ENCODE measurements around the gene CALHM5.

Gene CALHM5

GRCh38 chr6:116556065-116556464 lies 44.6 kb downstream of the CALHM5 start:
- no peak for DNase-seq

- DNase-seq, result no peak
Measured at GRCh38 chr6:116556814-116557415, 45.5 kb downstream of the CALHM5 start.

- no peak for DNase-seq
Measured at GRCh38 chr6:116557893-116558292, 46.5 kb downstream of the CALHM5 start.

- no peak for DNase-seq
Measured at GRCh38 chr6:116560130-116560529, 48.7 kb downstream of the CALHM5 start.

GRCh38 chr6:116561377-116562018 lies 50.1 kb downstream of the CALHM5 start:
- peak; percentile 75 for DNase-seq

- no peak for DNase-seq
Measured at GRCh38 chr6:116562019-116562403, 50.6 kb downstream of the CALHM5 start.

- no peak for DNase-seq
Measured at GRCh38 chr6:116562614-116563013, 51.2 kb downstream of the CALHM5 start.

- DNase-seq, result no peak
Measured at GRCh38 chr6:116563830-116564229, 52.4 kb downstream of the CALHM5 start.

GRCh38 chr6:116564311-116564710 lies 52.9 kb downstream of the CALHM5 start:
- no peak for DNase-seq

- no peak for DNase-seq
Measured at GRCh38 chr6:116564921-116565872, 53.8 kb downstream of the CALHM5 start.

- DNase-seq, result no peak
Measured at GRCh38 chr6:116568111-116568510, 56.7 kb downstream of the CALHM5 start.

GRCh38 chr6:116568821-116569755 lies 57.6 kb downstream of the CALHM5 start:
- no peak for DNase-seq

- peak; percentile 100 for DNase-seq
Measured at GRCh38 chr6:116570856-116571682, 59.6 kb downstream of the CALHM5 start, which contains the start of gene RWDD1. Gene RWDD1 (plus strand): TSS chr6:116571504. CDS start chr6:116571583, 79 bp downstream.

- DNase-seq, result no peak
Measured at GRCh38 chr6:116571683-116572000, 60.2 kb downstream of the CALHM5 start.

- peak; percentile 1 for DNase-seq
Measured at GRCh38 chr6:116572162-116572561, 60.7 kb downstream of the CALHM5 start.

Data from CD4-positive, alpha-beta T cell treated with Interleukin-4 for 4 hours (primary cell).